ENCODE measurements around the gene INTS1.

The INTS1 gene

DNA sequence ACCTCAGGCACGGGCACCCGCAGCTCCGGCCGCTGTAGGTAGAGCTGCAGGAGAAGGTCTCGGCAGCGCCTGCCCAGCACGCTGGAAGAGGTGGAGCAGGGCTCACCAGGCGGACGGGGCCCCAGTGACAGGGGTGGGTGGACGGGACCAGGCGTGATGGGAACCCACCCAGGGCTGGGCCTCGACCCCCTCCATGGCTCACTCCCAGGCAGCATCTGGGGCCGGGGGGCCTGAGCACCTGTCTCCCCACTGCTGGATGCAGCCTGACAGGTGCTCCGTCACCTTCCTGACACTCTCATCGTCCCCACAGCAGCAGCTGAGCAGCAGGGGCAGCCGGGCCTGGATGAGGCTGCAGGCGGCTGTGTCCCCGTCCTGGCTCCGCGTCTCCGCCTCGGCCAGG, 28.2 kb downstream of the INTS1 start:
- FAIRE-seq (no peak), DNase-seq (ENCODE audit: insufficient read length) (no peak)
- TF ChIP-seq POLR2AphosphoS5 (IDR thresholded peaks at IDR 0.05; ENCODE audit: low read depth, low read length) (no peak), TAF1 (IDR thresholded peaks at IDR 0.05; ENCODE audit: borderline replicate concordance, low read depth, low read length) (no peak), POLR2A (IDR thresholded peaks at IDR 0.05; ENCODE audit: low read depth, low read length) (no peak)

DNA sequence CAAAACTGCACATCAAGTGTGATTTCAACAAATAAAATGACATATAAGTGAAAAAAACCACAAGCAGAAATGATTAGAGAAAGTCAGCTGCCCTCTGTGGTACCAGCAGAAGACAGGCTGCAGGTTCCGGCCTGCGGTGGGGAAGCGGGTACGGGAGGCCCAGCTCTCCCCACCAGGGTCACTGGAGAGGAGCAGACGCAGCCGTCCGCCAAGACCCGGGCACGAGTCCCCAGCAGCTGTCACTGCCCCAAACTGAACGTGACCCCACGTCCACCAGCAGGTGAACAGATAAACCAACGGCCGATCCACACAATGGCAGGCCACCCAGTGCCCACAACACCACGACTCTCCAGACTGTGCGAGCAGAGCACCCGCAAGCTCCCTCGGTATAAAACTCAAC, 28.8 kb downstream of the INTS1 start:
- no peak for FAIRE-seq
- DNase-seq (ENCODE audit: insufficient read length): no peak
- no peak for TF ChIP-seq TAF1 (IDR thresholded peaks at IDR 0.05; ENCODE audit: borderline replicate concordance, low read depth, low read length)
- TF ChIP-seq POLR2A (IDR thresholded peaks at IDR 0.05; ENCODE audit: low read depth, low read length): no peak
- TF ChIP-seq POLR2AphosphoS5 (IDR thresholded peaks at IDR 0.05; ENCODE audit: low read depth, low read length): no peak

DNA sequence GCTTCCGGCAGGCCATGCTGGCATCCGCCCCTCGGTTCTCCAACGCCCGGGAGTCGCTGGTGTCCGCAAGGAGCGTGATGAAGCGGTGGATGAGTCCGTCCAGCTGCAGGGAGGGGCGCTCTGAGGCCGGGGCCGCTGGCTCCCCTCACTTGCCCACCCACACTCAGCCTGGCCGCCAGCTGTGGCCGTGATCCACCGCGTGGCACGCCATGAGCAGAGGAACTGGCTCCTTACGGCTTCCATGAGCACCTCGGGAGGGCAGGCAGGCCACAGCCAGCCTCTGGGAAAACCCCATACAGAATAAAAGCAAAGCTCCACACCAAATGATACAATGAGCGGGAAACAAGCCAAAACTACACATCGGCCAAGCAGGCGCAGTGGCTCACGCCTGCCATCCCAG, 29.5 kb downstream of the INTS1 start:
- DNase-seq (ENCODE audit: insufficient read length) (no peak), FAIRE-seq (no peak)
- TF ChIP-seq POLR2AphosphoS5 (IDR thresholded peaks at IDR 0.05; ENCODE audit: low read depth, low read length) (no peak), POLR2A (IDR thresholded peaks at IDR 0.05; ENCODE audit: low read depth, low read length) (no peak), TAF1 (IDR thresholded peaks at IDR 0.05; ENCODE audit: borderline replicate concordance, low read depth, low read length) (no peak)

DNA sequence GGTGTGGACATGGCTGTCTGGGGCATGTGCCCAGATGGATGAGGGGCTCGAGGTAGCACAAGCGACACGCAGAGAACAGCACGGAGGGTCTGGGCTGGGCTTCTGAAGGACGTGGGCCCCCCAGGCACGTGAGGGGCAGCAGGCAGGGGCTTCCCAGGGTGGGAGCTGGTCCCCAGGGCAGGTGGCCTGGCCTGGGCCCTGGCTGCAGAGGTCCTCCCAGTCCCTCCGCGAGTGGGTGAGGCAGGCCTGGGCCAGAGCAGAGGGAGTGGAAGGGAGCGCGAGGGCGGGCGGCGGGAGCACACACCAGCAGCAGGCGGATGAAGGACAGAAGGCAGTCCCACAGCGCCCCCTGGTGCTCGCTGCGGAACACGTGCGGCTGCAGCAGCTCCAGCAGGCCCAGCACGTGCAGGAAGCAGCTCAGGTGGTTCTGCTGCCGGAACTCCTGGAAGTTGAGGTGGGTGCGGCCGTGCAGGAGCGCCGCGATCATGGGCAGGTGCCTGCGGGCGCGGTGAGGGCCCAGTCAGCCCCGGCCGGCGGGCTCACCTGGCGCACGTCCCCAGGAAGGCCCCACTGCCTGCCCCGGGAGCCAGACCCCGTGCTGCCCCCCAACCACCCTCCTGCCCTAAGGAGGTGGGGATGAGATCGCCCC, 30.2 kb downstream of the INTS1 start:
- TF ChIP-seq TAF1 (IDR thresholded peaks at IDR 0.05; ENCODE audit: borderline replicate concordance, low read depth, low read length) (no peak), POLR2AphosphoS5 (IDR thresholded peaks at IDR 0.05; ENCODE audit: low read depth, low read length) (no peak), POLR2A (IDR thresholded peaks at IDR 0.05; ENCODE audit: low read depth, low read length) (no peak)
- peak; percentile 82 for FAIRE-seq
- DNase-seq (ENCODE audit: insufficient read length): peak; percentile 98

DNA sequence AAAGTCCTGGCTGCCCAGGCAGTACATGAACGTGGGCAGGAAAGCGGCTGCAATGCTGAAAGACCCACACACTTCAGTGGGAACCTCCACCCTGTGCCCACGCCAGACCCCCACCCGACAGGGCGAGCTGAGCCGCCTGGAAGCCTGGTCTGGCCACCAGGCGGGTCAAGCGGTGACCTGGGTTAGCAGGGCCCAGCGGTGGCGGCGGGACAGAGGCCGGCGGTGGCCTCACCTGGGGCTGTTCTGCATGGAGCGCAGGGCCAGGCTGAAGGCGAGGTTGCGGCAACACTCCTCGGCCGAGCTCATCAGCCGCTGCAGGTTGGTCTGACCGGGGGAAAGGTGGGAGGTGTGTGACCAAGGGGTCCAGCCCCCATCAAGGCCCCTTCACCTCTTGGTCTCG, 33.3 kb downstream of the INTS1 start:
- FAIRE-seq (no peak), DNase-seq (ENCODE audit: insufficient read length) (no peak)
- TF ChIP-seq TAF1 (IDR thresholded peaks at IDR 0.05; ENCODE audit: borderline replicate concordance, low read depth, low read length) (no peak), POLR2AphosphoS5 (IDR thresholded peaks at IDR 0.05; ENCODE audit: low read depth, low read length) (no peak), POLR2A (IDR thresholded peaks at IDR 0.05; ENCODE audit: low read depth, low read length) (no peak)

DNA sequence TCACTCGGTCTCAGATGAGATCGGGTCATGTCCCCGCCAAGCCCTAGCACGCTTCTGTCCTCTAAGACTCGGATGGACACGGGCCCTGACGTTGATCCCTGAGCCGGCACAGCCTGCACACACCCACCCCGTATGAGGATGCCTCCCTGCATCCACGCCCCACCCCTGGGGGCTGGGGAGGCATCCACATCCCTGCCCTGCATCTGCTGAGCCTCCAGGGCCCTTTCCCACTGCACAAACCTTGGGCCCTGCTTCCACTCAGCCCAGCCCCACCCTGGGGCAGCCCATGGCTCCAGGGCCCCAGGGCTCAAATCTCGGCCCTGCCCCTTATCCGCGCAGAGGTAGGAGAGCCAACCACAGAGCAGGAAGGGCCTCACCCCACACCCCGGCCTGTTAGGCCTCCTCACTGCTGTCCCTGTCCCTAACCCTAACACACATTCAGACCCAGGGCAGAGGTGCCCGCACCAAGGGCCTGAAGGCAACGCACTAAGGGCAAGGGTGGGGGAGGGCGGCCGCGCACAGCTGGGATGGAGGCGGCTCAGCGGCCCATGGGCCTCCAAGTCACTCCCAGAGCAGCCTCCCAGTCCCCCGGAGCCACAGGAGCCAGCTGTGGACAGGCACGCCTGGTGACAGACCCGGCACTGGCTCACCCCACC, 35.4 kb downstream of the INTS1 start:
- TF ChIP-seq TAF1 (IDR thresholded peaks at IDR 0.05; ENCODE audit: borderline replicate concordance, low read depth, low read length) (no peak), POLR2AphosphoS5 (IDR thresholded peaks at IDR 0.05; ENCODE audit: low read depth, low read length) (no peak), POLR2A (IDR thresholded peaks at IDR 0.05; ENCODE audit: low read depth, low read length) (no peak)
- FAIRE-seq: no peak

DNA sequence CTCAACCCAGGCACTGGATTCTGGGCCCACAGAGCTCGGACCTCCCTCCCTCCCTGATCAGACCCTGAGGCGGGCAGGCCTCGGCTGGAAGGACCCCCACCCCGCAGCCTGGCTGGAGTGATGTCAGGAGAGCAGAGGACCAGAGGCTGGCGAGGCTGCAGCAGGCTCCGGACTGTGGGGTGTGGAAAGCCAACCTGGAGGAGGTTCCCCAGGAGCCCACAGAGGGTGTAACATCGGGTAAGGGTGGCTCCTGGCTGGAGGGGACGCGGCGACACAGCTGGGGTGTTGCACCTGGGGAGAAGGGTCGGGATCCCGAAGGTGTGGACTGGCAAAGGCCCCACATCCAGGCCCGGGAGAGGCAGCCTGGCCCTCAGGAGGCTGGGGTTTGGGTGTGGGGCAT, 36.0 kb downstream of the INTS1 start:
- DNase-seq (ENCODE audit: insufficient read length) (no peak), FAIRE-seq (no peak)
- TF ChIP-seq POLR2AphosphoS5 (IDR thresholded peaks at IDR 0.05; ENCODE audit: low read depth, low read length) (no peak), TAF1 (IDR thresholded peaks at IDR 0.05; ENCODE audit: borderline replicate concordance, low read depth, low read length) (no peak), POLR2A (IDR thresholded peaks at IDR 0.05; ENCODE audit: low read depth, low read length) (no peak)

More for the DNA sequence above, 35.4 kb downstream of the INTS1 start:
- no peak for DNase-seq (ENCODE audit: insufficient read length)

DNA sequence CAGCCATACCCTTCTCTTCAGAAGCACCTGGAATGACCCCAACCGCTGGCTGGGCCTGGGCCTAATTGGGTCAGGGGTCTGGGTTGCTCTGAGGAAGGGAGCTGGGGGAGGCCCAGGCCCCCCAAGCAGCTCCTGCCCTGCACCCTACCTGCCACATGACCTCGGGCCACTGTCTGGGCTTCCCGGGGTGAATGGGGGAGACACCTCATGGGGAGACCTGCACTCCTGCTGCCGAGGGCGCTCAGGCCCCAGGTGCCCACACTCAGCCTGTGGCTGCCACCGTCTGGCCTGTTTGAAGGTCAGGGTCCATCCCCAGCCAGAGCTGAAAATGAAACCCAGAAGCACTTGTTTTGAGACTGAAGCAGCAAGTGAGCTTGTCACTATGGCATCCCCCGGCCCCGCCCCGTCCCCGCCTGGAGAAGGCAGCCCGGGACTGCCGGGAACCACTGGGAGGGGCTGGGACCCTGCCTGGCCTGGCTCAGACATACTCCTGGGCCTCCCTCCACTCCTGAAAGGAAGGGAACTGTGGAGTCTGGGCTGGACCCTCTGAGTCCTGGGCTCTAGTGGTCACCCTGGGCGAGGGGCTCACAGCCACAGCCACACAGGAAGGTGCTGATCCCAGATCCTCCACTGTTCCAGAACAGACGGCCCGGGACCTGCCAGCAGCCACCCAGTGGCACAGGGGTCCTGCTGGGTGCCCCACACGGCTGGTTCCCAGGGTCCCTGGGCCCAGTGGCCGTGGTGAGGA, 37.5 kb downstream of the INTS1 start:
- DNase-seq (ENCODE audit: insufficient read length) (no peak), FAIRE-seq (no peak)
- TF ChIP-seq TAF1 (IDR thresholded peaks at IDR 0.05; ENCODE audit: borderline replicate concordance, low read depth, low read length) (no peak), POLR2AphosphoS5 (IDR thresholded peaks at IDR 0.05; ENCODE audit: low read depth, low read length) (no peak)

DNA sequence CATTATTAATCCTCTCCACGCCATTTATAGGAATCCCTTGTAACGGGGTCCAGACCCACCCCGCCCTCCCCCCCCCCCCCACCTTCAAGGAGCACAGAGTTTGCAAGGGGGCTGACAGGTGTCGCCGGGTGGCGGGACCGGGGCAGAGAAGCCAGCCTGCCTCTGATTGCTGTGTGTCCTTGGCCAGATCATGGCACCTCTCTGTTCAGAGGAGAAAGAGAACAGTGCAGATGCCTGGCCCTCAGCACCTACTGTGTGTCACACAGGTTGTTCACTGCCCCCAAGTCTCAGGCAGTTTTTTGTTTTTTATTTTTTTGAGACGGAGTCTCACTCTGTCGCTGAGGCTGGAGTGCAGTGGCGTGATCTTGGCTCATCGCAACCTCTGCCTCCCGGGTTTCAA, 39.5 kb downstream of the INTS1 start:
- FAIRE-seq (no peak), DNase-seq (ENCODE audit: insufficient read length) (no peak)
- TF ChIP-seq POLR2A (IDR thresholded peaks at IDR 0.05; ENCODE audit: low read depth, low read length): no peak
- no peak for TF ChIP-seq POLR2AphosphoS5 (IDR thresholded peaks at IDR 0.05; ENCODE audit: low read depth, low read length)
- TF ChIP-seq TAF1 (IDR thresholded peaks at IDR 0.05; ENCODE audit: borderline replicate concordance, low read depth, low read length): no peak

DNA sequence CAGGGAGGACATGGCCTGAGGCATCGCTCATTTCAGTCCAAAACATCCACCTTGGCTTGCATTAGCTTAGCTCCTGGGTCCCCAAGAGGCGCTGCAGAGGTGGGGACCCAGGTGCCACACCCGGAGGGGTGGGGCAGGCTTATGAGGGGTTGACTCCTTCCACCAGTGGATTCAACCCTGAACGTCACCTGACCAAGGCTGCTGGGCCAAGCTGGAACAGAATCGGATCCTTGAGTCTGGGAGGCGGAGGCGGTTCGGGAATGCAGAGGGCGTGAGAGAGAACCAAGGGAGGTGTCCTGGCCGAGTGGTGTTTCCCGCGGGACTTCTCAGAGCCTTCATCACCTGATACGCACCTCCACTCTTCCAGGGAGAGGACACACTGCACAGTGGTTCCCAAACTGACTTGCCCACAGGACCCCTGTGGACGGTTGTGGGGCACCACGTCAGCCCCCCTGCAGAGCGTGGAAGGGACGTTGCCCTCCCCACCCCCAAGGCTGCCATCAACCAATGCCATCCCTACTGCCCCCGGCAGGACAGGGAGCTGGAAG, 40.4 kb downstream of the INTS1 start:
- FAIRE-seq: no peak
- DNase-seq (ENCODE audit: insufficient read length): no peak
- TF ChIP-seq POLR2AphosphoS5 (IDR thresholded peaks at IDR 0.05; ENCODE audit: low read depth, low read length) (no peak), TAF1 (IDR thresholded peaks at IDR 0.05; ENCODE audit: borderline replicate concordance, low read depth, low read length) (no peak), POLR2A (IDR thresholded peaks at IDR 0.05; ENCODE audit: low read depth, low read length) (no peak)

DNA sequence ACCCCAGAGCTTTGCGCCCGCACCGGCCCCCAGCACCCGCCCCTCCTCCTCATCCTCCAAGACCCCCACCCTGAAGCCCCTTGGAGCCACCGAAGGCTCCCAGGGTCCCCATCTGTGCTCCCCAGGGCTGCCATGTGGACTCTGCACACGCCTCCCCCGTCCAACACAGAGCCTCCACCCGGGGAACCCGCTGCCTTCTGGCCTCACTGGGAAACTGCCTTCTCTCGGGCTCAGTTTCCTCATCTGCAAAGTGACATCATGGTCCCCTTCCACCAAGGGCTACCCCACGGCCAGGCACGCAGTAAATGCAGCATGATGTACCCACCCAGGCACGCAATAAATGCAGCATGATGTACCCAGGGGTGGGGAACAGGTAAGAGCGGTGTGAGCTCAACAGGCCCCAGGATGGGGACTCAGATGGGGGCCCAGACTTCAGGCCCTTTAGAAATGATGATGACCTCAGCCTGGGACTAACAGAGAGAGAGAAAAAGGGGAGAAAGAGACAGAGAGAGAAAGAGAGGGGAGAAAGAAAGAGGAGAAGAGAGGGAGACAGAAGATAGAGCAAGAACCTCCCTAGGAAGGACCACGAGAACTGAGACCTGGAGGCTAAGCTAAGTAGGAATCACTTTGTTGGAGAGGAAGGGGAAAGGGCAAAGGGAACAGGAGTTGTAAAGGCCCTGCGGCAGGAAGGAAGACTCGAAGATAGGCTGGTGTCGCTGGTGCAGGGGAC, 42.4 kb downstream of the INTS1 start:
- no peak for TF ChIP-seq TAF1 (IDR thresholded peaks at IDR 0.05; ENCODE audit: borderline replicate concordance, low read depth, low read length)
- FAIRE-seq: no peak
- no peak for DNase-seq (ENCODE audit: insufficient read length)

All from GM12892 (cell line).